Left ventricle myocardium inferior (tissue), 1 donor: ENCODE data around the gene LYG1. TPM values are rescaled to one million over a fixed set of nuclear protein-coding genes. Genes with fewer than 3 reads are reported as not detected.

ENCODE experiments used
- DNase-seq: peaks from one replicate; pipeline ENCODE4 v3.0.0-alpha.2; 2020
- H3K27ac ChIP-seq: fragments of 200-600 bp; replicated peaks from 2 replicates; pipeline ENCODE4 v1.8.0; 2021
- H3K27me3 ChIP-seq: fragments of 200-600 bp; 2 replicates; pipeline ENCODE4 v1.8.0; 2021; ENCODE audit warnings: low read depth
- H3K36me3 ChIP-seq: fragments of 200-600 bp; 2 replicates; pipeline ENCODE4 v1.8.0; 2021
- H3K4me1 ChIP-seq: fragments of 200-600 bp; 2 replicates; pipeline ENCODE4 v1.8.0; 2021
- H3K4me3 ChIP-seq: fragments of 200-600 bp; 2 replicates; pipeline ENCODE4 v1.8.0; 2021; ENCODE audit warnings: mild to moderate bottlenecking, moderate library complexity
- H3K9me3 ChIP-seq: fragments of 200-600 bp; replicated peaks from 2 replicates; pipeline ENCODE4 v1.8.0; 2021
- CTCF ChIP-seq: fragments of 200-600 bp; IDR thresholded peaks from 2 replicates; pipeline ENCODE4 v1.8.0; 2021; ENCODE audit warnings: antibody characterized with exemption, mild to moderate bottlenecking, borderline replicate concordance
- intact Hi-C: fragments of 100-400 bp; cut with micrococcal nuclease; formaldehyde crosslinking; loops from one replicate; pipeline ENCODE4 v1.11.0; 2022
- total RNA-seq: library from RNA; stranded (reverse); fragmentation: NEBNext Ultra II Directional; extraction: Animal tissue kit (Norgen Biotek cat#: 25700); gene quantifications from one replicate; pipeline ENCODE4 v1.2.1, GENCODE V29; 2021
- donor health status: DM: no; HTN: yes; CAD: no; lungs with severe emphysema.

LYG1 gene
- total RNA-seq, 1 donor from 2014 or later = 0.58 TPM

GRCh38 chr2:99340669-99341236 is 39.8 kb upstream of the LYG1 start:
- H3K27ac ChIP-seq = no peak overlapping the region
- TF ChIP-seq CTCF = no peak
- no peaks in the 10 kb centered on the region for H3K36me3 ChIP-seq
- H3K4me3 ChIP-seq = no peak overlapping the region
- DNase-seq = no peak
- H3K9me3 ChIP-seq = no peaks in the 10 kb centered on the region
- H3K27me3 ChIP-seq = no peaks in the 10 kb centered on the region
- peaks cover 60% of the 10 kb centered on the region for H3K4me1 ChIP-seq
- intact Hi-C loops = loop anchor here (10.0 kb wide), 1 partner anchor 134 kb away; no protein-coding TSS in a partner anchor

GRCh38 chr2:99338029-99338585 is 37.1 kb upstream of the LYG1 start:
- Histone ChIP-seq H3K9me3 (no peaks in the 10 kb centered on the region), H3K4me3 (peak overlapping the region; percentile 92), H3K27ac (peak overlapping the region; percentile 96), H3K27me3 (no peaks in the 10 kb centered on the region), H3K4me1 (peaks cover 84% of the 10 kb centered on the region), H3K36me3 (peaks cover 3% of the 10 kb centered on the region)
- intact Hi-C loops = no loop called here
- DNase-seq = no peak
- TF ChIP-seq CTCF = no peak

GRCh38 chr2:99337113-99338028 is 36.4 kb upstream of the LYG1 start, which contains the start of gene EIF5B:
TSS of gene EIF5B (plus strand) at chr2:99337389. CDS start at chr2:99337555, 166 bp downstream.
- Histone ChIP-seq H3K9me3 (no peaks in the 10 kb centered on the region), H3K36me3 (peaks cover 10% of the 10 kb centered on the region), H3K4me3 (peak within 1 kb of the TSS; percentile 92), H3K4me1 (peaks cover 79% of the 10 kb centered on the region), H3K27ac (peak within 1 kb of the TSS; percentile 96), H3K27me3 (no peaks in the 10 kb centered on the region)
- intact Hi-C loops = no loop called here
- peak; percentile 74 for TF ChIP-seq CTCF
- peak; percentile 98 for DNase-seq

GRCh38 chr2:99336804-99337112 is 35.8 kb upstream of the LYG1 start:
- peaks cover 16% of the 10 kb centered on the region for H3K36me3 ChIP-seq
- H3K4me3 ChIP-seq = peak overlapping the region; percentile 92
- no peak for DNase-seq
- H3K27ac ChIP-seq = peak overlapping the region; percentile 96
- no peaks in the 10 kb centered on the region for H3K9me3 ChIP-seq
- H3K27me3 ChIP-seq = no peaks in the 10 kb centered on the region
- peaks cover 77% of the 10 kb centered on the region for H3K4me1 ChIP-seq
- no peak for TF ChIP-seq CTCF
- intact Hi-C loops = no loop called here

DNA sequence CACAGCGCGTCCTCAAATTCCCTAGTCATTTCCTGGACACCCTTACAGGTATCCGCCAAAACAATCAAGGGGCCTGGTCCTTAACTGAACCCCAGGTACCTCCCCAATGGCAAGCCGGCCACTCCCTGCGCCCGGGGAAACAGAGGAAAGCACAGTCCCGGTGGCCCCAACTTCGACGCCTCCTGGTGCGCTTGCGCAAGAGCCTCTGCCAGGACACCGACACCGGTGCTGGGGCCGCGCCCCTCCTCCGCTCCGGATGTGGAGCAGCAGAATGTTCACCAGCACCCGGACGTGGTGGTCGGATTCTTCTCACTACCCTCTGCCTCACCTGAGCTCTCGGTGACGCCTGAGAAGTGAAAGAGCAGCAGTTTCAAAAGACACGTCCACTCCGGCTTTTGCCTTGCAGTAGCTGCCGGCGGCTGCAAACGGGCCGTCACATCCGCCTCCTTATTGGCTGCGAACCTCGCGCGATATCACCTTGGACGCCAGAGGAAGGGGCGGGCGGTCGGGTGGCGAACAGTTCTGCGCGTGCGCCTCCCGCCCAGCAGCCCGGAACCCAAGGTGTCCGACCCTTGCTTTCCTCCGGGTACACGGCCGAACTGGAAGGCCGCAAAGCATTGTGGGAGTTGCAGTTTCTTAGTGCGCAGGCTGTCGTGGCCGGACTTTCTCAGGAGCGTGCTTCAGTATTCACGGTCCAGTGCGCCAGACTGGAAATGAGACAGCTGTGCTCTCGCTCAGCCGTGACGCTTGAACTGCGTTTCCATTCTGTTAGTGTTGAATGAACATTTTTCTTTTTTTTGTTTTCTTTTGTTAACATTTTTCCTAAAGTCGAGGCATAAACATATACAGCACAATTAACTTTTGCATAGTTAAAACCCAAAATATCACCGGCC is 35.2 kb upstream of the LYG1 start, which contains the start of gene TXNDC9:
TXNDC9 (minus strand) TSS at position 423 of the 893 bp plus-strand sequence. CDS start 3,123 bp downstream, outside the sequence.
- peaks cover 71% of the 10 kb centered on the region for H3K4me1 ChIP-seq

More for the DNA sequence above, 35.2 kb upstream of the LYG1 start, which contains the start of gene TXNDC9:
- H3K27ac ChIP-seq = peak within 1 kb of the TSS; percentile 96
- intact Hi-C loops = no loop called here
- peak within 1 kb of the TSS; percentile 92 for H3K4me3 ChIP-seq
- H3K27me3 ChIP-seq = no peaks in the 10 kb centered on the region
- no peak for TF ChIP-seq CTCF
- peak; percentile 98 for DNase-seq
- peaks cover 22% of the 10 kb centered on the region for H3K36me3 ChIP-seq
- H3K9me3 ChIP-seq = no peaks in the 10 kb centered on the region
